Astrocyte (in vitro differentiated cells and primary cell): ENCODE data around the gene DCDC2C.

Experiments
- CTCF ChIP-seq: IDR thresholded peaks from 2 replicates; pipeline ENCODE4 v1.5.1; 2011; ENCODE audit warnings: low read depth, mild to moderate bottlenecking, inconsistent platforms, low read length, moderate library complexity; ENCODE audit not compliant: insufficient read depth
- EZH2 ChIP-seq: IDR thresholded peaks from 2 replicates; pipeline ENCODE4 v1.6.1; 2012; ENCODE audit warnings: mild to moderate bottlenecking, low read length, inconsistent platforms; ENCODE audit not compliant: insufficient read depth

GRCh38 chr2:3755277-3755676 lies 51.9 kb downstream of the DCDC2C start:
- TF ChIP-seq CTCF = no peak
- TF ChIP-seq EZH2 = no peak
